Vagina (tissue), 2 donors: ENCODE data around the gene RBM41. TPM values are rescaled to one million over a fixed set of nuclear protein-coding genes. Genes with fewer than 3 reads are reported as not detected.
"Not testable (repeated sequence)": the region's sequence is repeated elsewhere in the genome, so short reads cannot be mapped to it uniquely, and the experiment has no call there.

ENCODE experiments used
- DNase-seq, 2 donors: peaks; one replicate each; pipeline ENCODE4 v3.0.0-alpha.2; 2017; ENCODE audit errors: extremely low spot score in 2 of 2
- H3K27ac ChIP-seq: fragments of 200-600 bp; sonication (generic); one replicate; pipeline ENCODE4 v1.5.1; 2019
- H3K27me3 ChIP-seq: fragments of 200-600 bp; sonication (generic); one replicate; pipeline ENCODE4 v1.5.1; 2019
- H3K36me3 ChIP-seq, 2 donors: fragments of 200-600 bp; sonication (generic); one replicate each; pipeline ENCODE4 v1.5.1; 2017 to 2019
- H3K4me1 ChIP-seq: fragments of 200-600 bp; sonication (generic); one replicate; pipeline ENCODE4 v1.5.1; 2019
- H3K4me3 ChIP-seq, 2 donors: fragments of 200-600 bp; sonication (generic); 1 replicate in 1 of 2; 2 replicates in 1 of 2; pipeline ENCODE4 v1.5.1; 2016 to 2019
- H3K9me3 ChIP-seq: fragments of 200-600 bp; sonication (generic); one replicate; pipeline ENCODE4 v1.5.1; 2019
- POLR2A ChIP-seq, 2 donors: fragments of 450-650 bp; IDR thresholded peaks; one replicate each; pipeline ENCODE4 v1.6.1; 2017; ENCODE audit warnings: antibody characterized with exemption in 2 of 2, mild to moderate bottlenecking in 2 of 2, moderate library complexity in 2 of 2
- POLR2AphosphoS5 ChIP-seq, 2 donors: sonication (generic); formaldehyde crosslinking; IDR thresholded peaks; one replicate each; pipeline ENCODE4 v1.9.0; 2017; ENCODE audit warnings: antibody characterized with exemption in 2 of 2, mild to moderate bottlenecking in 2 of 2, low read depth in 1 of 2; ENCODE audit not compliant: insufficient read depth in 1 of 2
- intact Hi-C: fragments of 100-400 bp; cut with DNase I; formaldehyde crosslinking; loops from one replicate; pipeline ENCODE4 v1.15.1; 2023
- total RNA-seq: library from RNA; depleted of rRNA; stranded (reverse); fragments of >200 nt; gene quantifications from one replicate; pipeline ENCODE4 v1.2.3, GENCODE V29; 2016
- TF ChIP-seq, protein P1 (sequence below), 3 experiments: fragments of 450-650 bp in 2 of 3; fragments of 200-600 bp in 1 of 3; sonication (generic) in 1 of 3; IDR thresholded peaks; one replicate each; pipeline ENCODE4 v1.5.1; 2017 to 2019; ENCODE audit warnings: antibody characterized with exemption in 3 of 3, mild to moderate bottlenecking in 2 of 3, moderate library complexity in 2 of 3

Gene RBM41
- total RNA-seq, result 11.5 TPM

DNA sequence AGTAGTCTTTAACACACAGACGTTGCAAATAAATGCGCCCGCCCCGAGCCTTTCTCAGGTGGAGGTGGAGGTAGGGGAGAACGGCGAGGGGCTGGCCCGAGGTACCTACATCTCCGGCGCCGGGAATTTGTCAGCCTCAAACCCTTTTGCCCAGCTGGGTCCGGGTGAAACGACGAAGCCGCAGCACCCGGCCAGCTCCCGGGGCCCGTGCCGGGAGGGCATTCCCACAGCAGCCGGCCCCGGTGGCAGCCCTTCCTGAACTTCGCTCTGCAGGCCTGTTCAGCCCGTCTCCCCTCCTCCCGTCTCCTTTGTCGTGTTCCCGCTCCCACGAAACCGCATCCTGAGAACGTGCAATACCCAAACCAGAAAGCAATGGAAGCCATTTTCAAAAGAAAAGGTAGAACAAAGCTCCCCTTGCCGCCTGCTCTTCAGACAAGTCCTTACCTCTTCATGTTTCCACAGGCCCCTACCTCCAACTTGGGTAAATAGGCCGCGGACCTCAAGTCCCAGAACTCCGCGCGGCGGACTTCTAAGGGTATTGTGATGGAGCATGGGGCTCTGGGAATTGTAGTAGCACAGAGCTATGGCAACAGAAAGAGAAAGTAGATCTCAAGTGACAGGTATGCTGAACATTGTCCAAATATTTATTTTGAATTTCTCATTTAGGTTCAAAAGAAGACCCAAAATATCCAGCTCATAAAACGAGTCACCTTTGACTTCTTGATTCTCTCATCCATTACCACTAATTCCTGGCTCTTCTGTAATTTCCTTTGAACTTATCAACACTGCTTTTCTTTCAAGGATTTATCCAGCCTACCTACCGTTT, at the start of gene RBM41:
Gene RBM41, minus strand, starts transcription at position 501 of the 826 bp plus-strand sequence. Its CDS starts 49 bp downstream, at position 452.
- intact Hi-C loops, result no loop called here
- H3K27ac ChIP-seq, result peak within 1 kb of the TSS; percentile 73
- TF ChIP-seq POLR2A (IDR thresholded peaks at IDR 0.05) (no peak), POLR2AphosphoS5 (IDR thresholded peaks at IDR 0.05; ENCODE audit: insufficient read depth in 1 of 2, low read depth in 1 of 2) (peak in 1 of 2 donors; percentile 66)
- TF ChIP-seq, protein P1, sequence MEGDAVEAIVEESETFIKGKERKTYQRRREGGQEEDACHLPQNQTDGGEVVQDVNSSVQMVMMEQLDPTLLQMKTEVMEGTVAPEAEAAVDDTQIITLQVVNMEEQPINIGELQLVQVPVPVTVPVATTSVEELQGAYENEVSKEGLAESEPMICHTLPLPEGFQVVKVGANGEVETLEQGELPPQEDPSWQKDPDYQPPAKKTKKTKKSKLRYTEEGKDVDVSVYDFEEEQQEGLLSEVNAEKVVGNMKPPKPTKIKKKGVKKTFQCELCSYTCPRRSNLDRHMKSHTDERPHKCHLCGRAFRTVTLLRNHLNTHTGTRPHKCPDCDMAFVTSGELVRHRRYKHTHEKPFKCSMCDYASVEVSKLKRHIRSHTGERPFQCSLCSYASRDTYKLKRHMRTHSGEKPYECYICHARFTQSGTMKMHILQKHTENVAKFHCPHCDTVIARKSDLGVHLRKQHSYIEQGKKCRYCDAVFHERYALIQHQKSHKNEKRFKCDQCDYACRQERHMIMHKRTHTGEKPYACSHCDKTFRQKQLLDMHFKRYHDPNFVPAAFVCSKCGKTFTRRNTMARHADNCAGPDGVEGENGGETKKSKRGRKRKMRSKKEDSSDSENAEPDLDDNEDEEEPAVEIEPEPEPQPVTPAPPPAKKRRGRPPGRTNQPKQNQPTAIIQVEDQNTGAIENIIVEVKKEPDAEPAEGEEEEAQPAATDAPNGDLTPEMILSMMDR (IDR thresholded peaks at IDR 0.05), result no peak

DNA sequence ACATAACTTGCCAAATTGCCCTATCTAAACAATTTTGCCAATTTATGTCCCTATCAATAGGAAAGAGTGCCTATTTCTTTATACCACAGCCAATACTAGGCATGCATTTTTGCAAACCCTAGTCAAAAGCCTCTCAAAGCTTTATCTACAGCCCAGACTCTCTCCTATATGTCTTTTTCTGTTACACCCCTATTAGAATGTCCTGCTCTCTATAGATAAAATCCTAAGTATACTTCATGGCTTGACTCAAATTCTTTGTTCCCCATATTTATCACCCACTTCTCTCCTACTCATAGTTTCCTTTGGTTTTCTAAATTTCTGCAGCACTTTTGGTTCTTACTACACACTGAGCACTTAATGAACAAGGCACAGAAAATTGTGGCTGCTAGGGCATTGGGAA, 49.6 kb upstream of the RBM41 start:
- no peak for DNase-seq
- TF ChIP-seq POLR2AphosphoS5 (IDR thresholded peaks at IDR 0.05; ENCODE audit: insufficient read depth in 1 of 2, low read depth in 1 of 2), result no peak
- Histone ChIP-seq H3K4me1 (no peaks in the 10 kb centered on the region), H3K27me3 (no peaks in the 10 kb centered on the region), H3K4me3 (no peak overlapping the region), H3K36me3 (no peaks in the 10 kb centered on the region), H3K27ac (no peak overlapping the region), H3K9me3 (no peaks in the 10 kb centered on the region)
- intact Hi-C loops, result no loop called here

More for the DNA sequence above, at the start of gene RBM41:
- Histone ChIP-seq H3K36me3 (peaks cover 0 to 11% of the 10 kb centered on the region in 2 donors), H3K9me3 (no peaks in the 10 kb centered on the region), H3K4me3 (peak within 1 kb of the TSS; percentile 58 to 65), H3K27me3 (no peaks in the 10 kb centered on the region), H3K4me1 (no peaks in the 10 kb centered on the region)
- no peak for DNase-seq

DNA sequence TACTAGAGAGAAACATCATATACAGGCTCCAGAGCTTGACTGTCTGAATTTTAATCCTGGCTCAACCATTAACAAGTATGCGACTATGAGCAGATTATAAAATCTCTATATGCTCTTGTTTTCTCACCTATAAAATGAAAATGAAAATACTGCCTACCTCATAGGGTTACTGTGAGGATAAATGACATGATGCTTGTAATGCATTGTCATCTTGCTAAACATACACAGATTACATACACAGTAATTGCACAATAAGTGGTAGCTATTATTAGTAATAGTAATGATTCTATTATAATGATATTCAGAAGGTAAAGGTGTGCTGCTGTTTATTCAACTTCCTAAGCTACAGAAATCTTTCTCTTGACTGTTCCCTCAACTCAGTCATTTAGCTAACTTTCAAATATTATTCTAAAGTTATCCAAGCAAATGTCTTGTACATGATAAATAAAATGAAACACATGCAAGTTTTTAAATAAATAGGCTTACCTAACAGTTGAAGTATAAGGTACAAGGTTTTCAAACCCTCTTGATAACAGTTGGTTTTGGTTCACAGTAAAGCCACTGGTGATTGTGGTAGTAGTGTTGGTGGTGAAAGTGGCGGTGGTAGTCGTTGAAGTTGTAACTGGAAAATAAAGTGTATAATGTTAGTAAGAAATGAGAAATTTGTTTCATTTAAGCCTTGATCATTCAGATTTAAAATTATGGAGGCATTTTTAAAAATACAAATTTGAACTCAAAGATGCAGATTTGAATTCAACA, 48.7 kb upstream of the RBM41 start:
- no peaks in the 10 kb centered on the region for H3K36me3 ChIP-seq
- no peak for DNase-seq
- TF ChIP-seq, protein P1 (IDR thresholded peaks at IDR 0.05), result no peak
- TF ChIP-seq POLR2AphosphoS5 (IDR thresholded peaks at IDR 0.05; ENCODE audit: insufficient read depth in 1 of 2, low read depth in 1 of 2) (no peak), POLR2A (IDR thresholded peaks at IDR 0.05) (no peak)
- H3K9me3 ChIP-seq, result no peaks in the 10 kb centered on the region
- intact Hi-C loops, result no loop called here
- H3K27me3 ChIP-seq, result no peaks in the 10 kb centered on the region
- H3K4me3 ChIP-seq, result no peak overlapping the region
- no peaks in the 10 kb centered on the region for H3K4me1 ChIP-seq
- no peak overlapping the region for H3K27ac ChIP-seq

DNA sequence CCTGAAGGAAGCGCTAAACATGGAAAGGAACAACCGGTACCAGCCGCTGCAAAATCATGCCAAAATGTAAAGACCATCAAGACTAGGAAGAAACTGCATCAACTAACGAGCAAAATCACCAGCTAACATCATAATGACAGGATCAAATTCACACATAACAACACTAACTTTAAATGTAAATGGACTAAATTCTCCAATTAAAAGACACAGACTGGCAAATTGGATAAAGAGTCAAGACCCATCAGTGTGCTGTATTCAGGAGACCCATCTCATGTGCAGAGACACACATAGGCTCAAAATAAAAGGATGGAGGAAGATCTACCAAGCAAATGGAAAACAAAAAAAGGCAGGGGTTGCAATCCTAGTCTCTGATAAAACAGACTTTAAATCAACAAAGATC, 39.0 kb upstream of the RBM41 start:
- H3K9me3 ChIP-seq, H3K4me1 ChIP-seq, H3K36me3 ChIP-seq, H3K27me3 ChIP-seq, H3K4me3 ChIP-seq, intact Hi-C loops, H3K27ac ChIP-seq, DNase-seq: not testable (repeated sequence)

DNA sequence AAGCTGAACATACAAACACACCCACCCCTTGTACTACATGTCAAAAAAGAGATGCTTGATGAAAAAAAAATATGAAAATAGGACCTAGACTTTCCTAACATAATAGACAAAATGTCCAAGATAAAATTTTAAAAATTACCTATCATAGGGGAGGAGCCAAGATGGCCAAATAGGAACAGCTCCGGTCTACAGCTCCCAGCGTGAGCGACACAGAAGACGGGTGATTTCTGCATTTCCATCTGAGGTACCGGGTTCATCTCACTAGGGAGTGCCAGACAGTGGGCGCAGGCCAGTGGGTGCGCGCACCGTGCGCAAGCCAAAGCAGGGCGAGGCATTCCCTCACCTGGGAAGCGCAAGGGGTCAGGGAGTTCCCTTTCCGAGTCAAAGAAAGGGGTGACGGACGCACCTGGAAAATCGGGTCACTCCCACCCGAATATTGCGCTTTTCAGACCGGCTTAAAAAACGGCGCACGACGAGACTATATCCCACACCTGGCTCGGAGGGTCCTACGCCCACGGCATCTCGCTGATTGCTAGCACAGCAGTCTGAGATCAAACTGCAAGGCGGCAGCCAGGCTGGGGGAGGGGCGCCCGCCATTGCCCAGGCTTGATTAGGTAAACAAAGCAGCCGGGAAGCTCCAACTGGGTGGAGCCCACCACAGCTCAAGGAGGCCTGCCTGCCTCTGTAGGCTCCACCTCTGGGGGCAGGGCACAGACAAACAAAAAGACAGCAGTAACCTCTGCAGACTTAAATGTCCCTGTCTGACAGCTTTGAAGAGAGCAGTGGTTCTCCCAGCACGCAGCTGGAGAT, 37.2 kb upstream of the RBM41 start:
- H3K27me3 ChIP-seq, H3K36me3 ChIP-seq, H3K9me3 ChIP-seq, H3K4me1 ChIP-seq, DNase-seq, intact Hi-C loops, H3K27ac ChIP-seq: not testable (repeated sequence)
- peak overlapping the region in 1 of 2 donors; percentile 24 for H3K4me3 ChIP-seq

DNA sequence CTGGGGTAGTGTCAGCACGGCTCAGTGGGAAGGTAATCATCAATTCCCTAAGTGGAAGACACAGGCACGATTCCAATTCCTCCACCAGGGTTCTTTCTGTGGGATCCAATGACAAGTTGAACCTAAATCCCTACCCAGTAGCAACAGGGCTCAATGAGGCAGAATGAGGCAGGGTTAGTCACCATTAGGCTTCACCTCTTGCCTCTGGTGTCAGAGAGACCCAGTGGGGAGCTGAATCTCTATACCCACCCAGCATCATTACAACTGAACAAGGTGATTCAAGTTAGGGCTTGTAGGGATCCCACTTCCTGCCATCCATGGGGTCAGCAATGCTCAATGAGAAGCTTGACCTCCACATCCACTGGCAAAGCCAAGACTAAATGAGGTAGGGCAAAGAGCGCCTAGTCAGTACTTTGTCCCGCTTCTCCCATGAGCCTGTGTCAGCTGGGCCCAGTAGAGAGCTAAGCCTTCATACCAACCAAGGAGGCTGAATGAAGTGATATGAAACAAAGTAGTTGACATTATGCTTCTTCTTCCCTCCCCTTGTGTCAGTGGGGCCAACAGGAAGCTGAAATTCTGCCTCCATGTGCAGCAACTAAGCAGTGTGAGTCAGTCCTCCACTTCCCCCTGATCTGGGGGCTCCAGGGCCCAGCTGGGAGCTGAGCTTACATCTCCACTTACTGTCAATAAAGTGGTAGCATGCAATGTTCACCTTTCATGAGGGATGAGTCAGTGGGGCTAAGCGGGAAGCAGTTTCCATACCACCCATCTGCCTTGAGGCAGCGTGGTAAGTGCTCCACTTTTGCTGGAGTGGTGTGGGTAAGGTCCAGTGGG, 36.4 kb upstream of the RBM41 start:
- Histone ChIP-seq H3K4me3 (no peak overlapping the region), H3K4me1 (no peaks in the 10 kb centered on the region), H3K27ac (no peak overlapping the region), H3K27me3 (no peaks in the 10 kb centered on the region), H3K9me3 (no peaks in the 10 kb centered on the region), H3K36me3 (no peaks in the 10 kb centered on the region)
- intact Hi-C loops, result no loop called here
- DNase-seq, result no peak
- TF ChIP-seq, protein P1 (IDR thresholded peaks at IDR 0.05), result no peak
- TF ChIP-seq POLR2A (IDR thresholded peaks at IDR 0.05) (no peak), POLR2AphosphoS5 (IDR thresholded peaks at IDR 0.05; ENCODE audit: insufficient read depth in 1 of 2, low read depth in 1 of 2) (no peak)
